ENCODE measurements around the gene S1PR1. TPM values are rescaled to one million over a fixed set of nuclear protein-coding genes. Genes with fewer than 3 reads are reported as not detected.
"Not testable (repeated sequence)": the region's sequence is repeated elsewhere in the genome, so short reads cannot be mapped to it uniquely, and the experiment has no call there.

S1PR1 gene
- total RNA-seq, 1 donor from 2014 or later, result 54.9 TPM

DNA sequence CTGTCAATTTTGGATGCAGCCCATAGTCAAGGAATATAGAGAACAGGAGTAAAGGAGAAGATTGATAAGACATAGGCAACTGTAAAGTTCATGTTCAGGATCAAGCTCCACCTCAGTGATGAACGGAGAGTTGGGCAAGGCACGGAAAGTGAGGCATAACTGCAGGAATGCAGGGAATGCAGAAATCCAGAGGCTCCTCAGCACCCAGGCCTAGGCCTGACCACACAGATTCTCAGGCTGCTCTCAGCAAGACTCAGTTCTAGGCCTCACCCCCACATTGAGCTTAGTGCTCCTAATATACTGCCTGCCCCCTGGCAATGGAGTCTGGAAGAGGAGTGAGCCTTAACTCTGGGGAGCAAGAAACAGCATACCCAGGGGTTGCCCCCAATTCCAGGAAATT, 36.3 kb upstream of the S1PR1 start:
- no peaks in the 10 kb centered on the region for H3K9me3 ChIP-seq (replicated peaks)
- H3K36me3 ChIP-seq, result no peaks in the 10 kb centered on the region

DNA sequence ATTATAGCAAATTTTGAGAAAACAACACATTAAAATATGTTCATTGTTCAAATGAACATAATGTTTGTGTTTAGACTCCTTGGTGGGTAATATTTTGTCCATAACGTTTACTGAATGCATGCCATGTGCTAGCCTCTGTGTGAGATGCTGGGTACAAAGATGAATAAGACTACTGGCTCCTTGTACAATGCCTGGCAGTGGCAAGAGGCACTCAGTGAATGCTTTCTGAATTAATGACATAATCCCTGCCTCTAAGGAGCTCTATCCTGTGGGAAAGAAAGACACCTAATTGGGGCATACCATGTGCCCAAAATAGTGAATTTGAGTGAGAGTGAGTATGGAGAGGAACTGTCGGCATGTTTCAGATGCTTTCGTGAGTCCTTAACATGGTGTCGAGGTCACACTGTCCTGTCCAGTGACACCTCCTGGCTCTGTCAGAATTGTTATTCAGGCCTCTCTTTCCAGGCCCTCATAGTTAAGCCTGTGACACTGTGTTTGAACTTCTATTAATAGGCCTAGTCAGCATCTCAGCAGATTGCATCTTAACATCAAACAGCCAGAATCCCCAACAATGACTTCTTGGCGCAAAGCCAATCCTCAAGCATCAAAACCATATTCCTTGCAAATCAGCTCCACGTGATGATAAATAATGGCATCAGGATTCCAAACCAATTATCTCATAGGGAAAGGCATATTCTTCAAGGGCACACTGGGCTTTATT, 32.8 kb upstream of the S1PR1 start:
- Histone ChIP-seq H3K27me3 (ENCODE audit: low read depth) (no peaks in the 10 kb centered on the region), H3K4me1 (peaks cover 16% of the 10 kb centered on the region), H3K9me3 (replicated peaks) (no peaks in the 10 kb centered on the region), H3K36me3 (no peaks in the 10 kb centered on the region), H3K27ac (replicated peaks) (peak overlapping the region; percentile 77), H3K4me3 (no peak overlapping the region)
- TF ChIP-seq, protein P1, sequence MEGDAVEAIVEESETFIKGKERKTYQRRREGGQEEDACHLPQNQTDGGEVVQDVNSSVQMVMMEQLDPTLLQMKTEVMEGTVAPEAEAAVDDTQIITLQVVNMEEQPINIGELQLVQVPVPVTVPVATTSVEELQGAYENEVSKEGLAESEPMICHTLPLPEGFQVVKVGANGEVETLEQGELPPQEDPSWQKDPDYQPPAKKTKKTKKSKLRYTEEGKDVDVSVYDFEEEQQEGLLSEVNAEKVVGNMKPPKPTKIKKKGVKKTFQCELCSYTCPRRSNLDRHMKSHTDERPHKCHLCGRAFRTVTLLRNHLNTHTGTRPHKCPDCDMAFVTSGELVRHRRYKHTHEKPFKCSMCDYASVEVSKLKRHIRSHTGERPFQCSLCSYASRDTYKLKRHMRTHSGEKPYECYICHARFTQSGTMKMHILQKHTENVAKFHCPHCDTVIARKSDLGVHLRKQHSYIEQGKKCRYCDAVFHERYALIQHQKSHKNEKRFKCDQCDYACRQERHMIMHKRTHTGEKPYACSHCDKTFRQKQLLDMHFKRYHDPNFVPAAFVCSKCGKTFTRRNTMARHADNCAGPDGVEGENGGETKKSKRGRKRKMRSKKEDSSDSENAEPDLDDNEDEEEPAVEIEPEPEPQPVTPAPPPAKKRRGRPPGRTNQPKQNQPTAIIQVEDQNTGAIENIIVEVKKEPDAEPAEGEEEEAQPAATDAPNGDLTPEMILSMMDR (IDR thresholded peaks at IDR 0.05; ENCODE audit: borderline replicate concordance), result no peak
- no peak for DNase-seq
- intact Hi-C loops (cut with micrococcal nuclease), result no loop called here

More for the DNA sequence above, 36.3 kb upstream of the S1PR1 start:
- TF ChIP-seq, protein P1 (IDR thresholded peaks at IDR 0.05; ENCODE audit: borderline replicate concordance), result no peak
- intact Hi-C loops (cut with micrococcal nuclease), result no loop called here
- Histone ChIP-seq H3K27me3 (ENCODE audit: low read depth) (no peaks in the 10 kb centered on the region), H3K4me3 (no peak overlapping the region), H3K27ac (replicated peaks) (no peak overlapping the region), H3K4me1 (peaks cover 16% of the 10 kb centered on the region)
- no peak for DNase-seq

DNA sequence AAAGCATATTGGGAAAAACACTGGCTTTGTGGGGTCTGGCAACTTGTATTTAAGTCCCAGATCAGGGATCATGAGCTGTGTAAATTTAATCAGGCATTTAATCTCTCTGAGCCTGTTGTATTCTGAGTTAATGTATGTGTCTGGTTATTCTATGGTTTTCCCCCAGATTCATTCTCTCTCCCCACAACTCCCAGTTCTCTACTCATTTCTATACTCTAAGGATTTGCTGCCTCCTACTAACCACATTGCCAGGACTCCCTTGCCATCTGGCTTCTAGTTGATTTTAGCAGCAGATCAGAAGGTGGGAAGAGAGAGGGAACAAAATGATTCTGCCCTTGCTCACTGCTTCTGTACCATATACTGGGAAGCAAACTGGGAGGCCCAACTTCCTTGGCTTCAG, 31.4 kb upstream of the S1PR1 start:
- H3K36me3 ChIP-seq, result no peaks in the 10 kb centered on the region
- TF ChIP-seq, protein P1 (IDR thresholded peaks at IDR 0.05; ENCODE audit: borderline replicate concordance), result no peak
- no peaks in the 10 kb centered on the region for H3K27me3 ChIP-seq (ENCODE audit: low read depth)
- H3K4me1 ChIP-seq, result peaks cover 16% of the 10 kb centered on the region
- peak overlapping the region; percentile 77 for H3K27ac ChIP-seq (replicated peaks)
- no peak overlapping the region for H3K4me3 ChIP-seq
- intact Hi-C loops (cut with micrococcal nuclease), result no loop called here
- DNase-seq, result no peak
- H3K9me3 ChIP-seq (replicated peaks), result no peaks in the 10 kb centered on the region

DNA sequence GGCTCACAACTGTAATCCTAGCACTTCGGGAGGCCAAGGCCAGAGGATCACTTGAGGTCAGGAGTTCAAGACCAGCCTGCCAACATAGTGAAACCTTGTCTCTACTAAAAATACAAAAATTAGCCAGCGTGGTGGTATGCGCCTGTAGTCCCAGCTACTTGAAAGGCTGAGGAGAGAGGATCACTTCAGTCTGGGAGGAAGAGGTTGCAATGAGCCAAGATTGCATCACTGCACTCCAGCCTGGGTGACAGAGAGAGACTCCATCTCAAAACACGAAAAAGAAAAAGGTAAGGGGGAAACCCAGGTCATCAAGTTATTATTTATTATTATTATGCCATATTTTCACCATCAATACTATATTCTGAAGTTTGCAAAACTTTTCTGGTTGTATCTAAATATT, 30.7 kb upstream of the S1PR1 start:
- DNase-seq; intact Hi-C loops (cut with micrococcal nuclease); H3K9me3 ChIP-seq (replicated peaks); H3K27me3 ChIP-seq (ENCODE audit: low read depth); H3K27ac ChIP-seq (replicated peaks); H3K36me3 ChIP-seq; H3K4me3 ChIP-seq: not testable (repeated sequence)
- peaks cover 16% of the 10 kb centered on the region for H3K4me1 ChIP-seq

DNA sequence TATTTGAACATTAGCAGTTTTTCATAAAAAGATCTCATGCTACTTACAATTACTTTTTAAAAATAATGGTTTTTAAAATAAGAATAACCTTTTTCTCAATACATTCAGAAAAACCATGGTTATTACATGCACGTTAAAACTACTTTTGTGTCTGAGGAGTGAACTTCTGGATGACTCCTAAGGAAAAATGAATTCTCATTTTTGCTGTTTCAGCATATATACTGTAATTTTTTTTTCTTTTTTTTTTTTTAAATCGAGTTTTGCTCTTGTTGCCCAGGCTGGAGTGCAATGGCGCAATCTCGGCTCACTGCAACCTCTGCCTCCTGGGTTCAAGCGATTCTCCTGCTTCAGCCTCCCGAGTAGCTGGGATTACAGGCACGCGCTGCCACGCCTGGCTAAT, 29.5 kb upstream of the S1PR1 start:
- DNase-seq; H3K27me3 ChIP-seq (ENCODE audit: low read depth); H3K36me3 ChIP-seq; H3K4me3 ChIP-seq; intact Hi-C loops (cut with micrococcal nuclease); H3K27ac ChIP-seq (replicated peaks); H3K9me3 ChIP-seq (replicated peaks): not testable (repeated sequence)
- H3K4me1 ChIP-seq, result peaks cover 17% of the 10 kb centered on the region

DNA sequence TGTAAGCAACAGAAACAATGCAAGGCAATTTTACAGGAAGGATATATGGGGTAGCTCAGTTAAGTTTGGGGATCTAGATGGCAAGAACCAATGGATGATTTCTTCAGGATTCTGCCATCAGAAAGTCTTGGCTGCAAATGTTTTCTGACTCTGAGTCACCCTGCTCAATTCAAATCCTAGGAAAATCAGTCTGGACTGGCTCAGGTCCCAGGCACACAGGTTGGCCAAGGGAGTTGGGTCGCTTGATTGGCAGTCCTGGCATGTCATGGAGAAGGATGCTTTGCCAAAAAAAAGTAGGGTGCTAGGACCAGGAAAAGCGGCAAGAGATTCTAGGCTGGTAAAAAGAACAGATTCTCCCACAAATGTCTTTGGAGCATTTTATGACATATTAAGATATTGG, 28.9 kb upstream of the S1PR1 start:
- no peak overlapping the region for H3K4me3 ChIP-seq
- no peak for DNase-seq
- TF ChIP-seq, protein P1 (IDR thresholded peaks at IDR 0.05; ENCODE audit: borderline replicate concordance), result no peak

More for the DNA sequence above, 28.9 kb upstream of the S1PR1 start:
- no peaks in the 10 kb centered on the region for H3K27me3 ChIP-seq (ENCODE audit: low read depth)
- H3K27ac ChIP-seq (replicated peaks), result no peak overlapping the region
- H3K36me3 ChIP-seq, result no peaks in the 10 kb centered on the region
- intact Hi-C loops (cut with micrococcal nuclease), result no loop called here
- peaks cover 20% of the 10 kb centered on the region for H3K4me1 ChIP-seq
- H3K9me3 ChIP-seq (replicated peaks), result no peaks in the 10 kb centered on the region

Measured in left ventricle myocardium inferior (tissue), 1 donor.